GM18951 (cell line): ENCODE data around the gene ERBB4.
"Not testable (repeated sequence)": the region's sequence is repeated elsewhere in the genome, so short reads cannot be mapped to it uniquely, and the experiment has no call there.

Experiments used
- POLR2A ChIP-seq: IDR thresholded peaks from 4 replicates; pipeline ENCODE4 v1.6.1; 2011; ENCODE audit warnings: mild to moderate bottlenecking; ENCODE audit not compliant: insufficient read length, insufficient read depth; ENCODE audit errors: extremely low read depth
- in situ Hi-C: fragments of 300-500 bp; cut with MboI; formaldehyde crosslinking; loops from one replicate; pipeline ENCODE4 v1.12.0; 2022; ENCODE audit warnings: low sequenced_read_pairs, mixed read lengths, inconsistent platforms; ENCODE audit not compliant: unreplicated experiment

Gene ERBB4

DNA sequence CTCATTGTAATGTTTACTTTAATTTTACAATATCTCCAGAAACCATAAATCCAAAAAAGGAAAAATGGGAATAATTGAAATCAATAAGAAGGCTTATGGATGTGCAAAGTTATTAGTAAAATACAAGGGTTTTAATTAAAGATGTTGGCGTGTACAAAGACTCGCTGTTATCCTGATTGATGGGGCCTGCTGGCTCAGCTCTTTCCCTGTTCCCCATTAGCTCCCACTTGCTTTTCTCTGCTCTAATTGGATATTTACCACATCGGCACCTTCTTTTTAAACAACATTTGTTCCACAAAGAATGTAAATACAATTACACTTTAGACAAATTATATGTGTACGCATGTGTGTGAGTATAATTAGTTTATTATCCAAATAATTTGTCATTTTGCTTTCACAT, 796.6 kb downstream of the ERBB4 start:
- TF ChIP-seq POLR2A: no peak
- in situ Hi-C loops: no loop called here

DNA sequence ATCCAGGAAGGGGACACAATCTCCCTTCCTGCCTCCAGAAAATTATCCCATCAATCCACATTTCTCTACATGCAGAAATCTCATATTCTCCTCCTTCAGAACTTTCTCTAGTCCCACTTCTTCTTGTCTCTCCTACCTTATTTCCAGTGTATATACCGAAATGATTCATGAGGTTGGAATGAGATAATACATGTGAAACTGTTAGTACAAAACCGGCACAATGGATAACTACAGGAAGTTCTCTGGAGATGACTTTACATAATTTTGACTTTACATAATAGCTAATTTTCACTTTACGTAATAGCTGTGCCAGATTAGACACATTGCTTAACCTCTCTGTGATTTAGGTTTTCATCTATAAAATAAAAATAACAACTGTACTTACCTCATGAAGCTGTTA, 801.3 kb downstream of the ERBB4 start:
- in situ Hi-C loops: no loop called here
- TF ChIP-seq POLR2A: no peak

- in situ Hi-C loops: no loop called here
- no peak for TF ChIP-seq POLR2A
These were observed 808.4 kb downstream of the ERBB4 start for GRCh38 chr2:211730215-211730614.

- TF ChIP-seq POLR2A: no peak
- in situ Hi-C loops: no loop called here
These were observed 809.2 kb downstream of the ERBB4 start for GRCh38 chr2:211729433-211729832.

DNA sequence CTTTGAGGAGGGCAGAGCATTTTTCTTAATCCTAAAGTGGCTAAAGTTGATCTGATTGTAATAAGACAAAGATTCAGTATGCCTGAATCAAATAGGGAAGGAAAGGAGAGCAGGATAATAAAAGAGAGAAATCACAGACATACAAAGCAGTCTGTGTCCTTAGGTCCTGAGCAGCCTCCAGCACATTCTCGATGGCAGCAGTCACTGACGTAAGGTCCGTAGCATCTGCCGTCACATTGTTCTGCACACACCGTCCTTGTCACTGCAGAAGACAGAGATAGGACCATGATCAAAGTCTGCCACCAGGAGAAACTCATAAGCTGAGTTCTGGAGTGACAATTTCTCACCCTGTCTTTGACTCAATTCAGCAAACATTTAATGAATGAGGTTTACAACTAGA, 813.7 kb downstream of the ERBB4 start:
- in situ Hi-C loops: no loop called here
- no peak for TF ChIP-seq POLR2A

DNA sequence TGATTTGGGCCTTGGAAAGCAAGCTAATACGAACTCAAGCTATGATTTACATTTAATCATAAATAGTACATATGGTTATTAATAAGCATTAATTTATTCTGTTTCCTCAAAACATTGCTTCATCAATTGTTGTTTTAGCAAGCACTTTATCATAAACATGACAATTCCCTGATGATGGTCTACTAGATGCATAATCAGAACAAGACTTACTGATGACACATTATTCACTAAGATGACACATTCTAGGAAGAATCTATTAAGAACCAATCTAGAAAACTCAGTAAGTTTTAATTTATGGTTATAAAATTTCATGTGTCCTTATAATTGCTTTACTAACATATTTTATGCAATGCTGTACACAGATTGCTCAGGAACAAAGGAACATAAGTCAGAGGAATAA, 815.2 kb downstream of the ERBB4 start:
- no peak for TF ChIP-seq POLR2A

GRCh38 chr2:211722928-211723327, 815.7 kb downstream of the ERBB4 start:
- no peak for TF ChIP-seq POLR2A
- in situ Hi-C loops: no loop called here

More for the DNA sequence above, 815.2 kb downstream of the ERBB4 start:
- in situ Hi-C loops: no loop called here

- in situ Hi-C loops: not testable (repeated sequence)
These were observed 816.7 kb downstream of the ERBB4 start for GRCh38 chr2:211721874-211722273.

GRCh38 chr2:211709389-211709788, 829.2 kb downstream of the ERBB4 start:
- in situ Hi-C loops: no loop called here
- TF ChIP-seq POLR2A: no peak

- in situ Hi-C loops: no loop called here
- no peak for TF ChIP-seq POLR2A
These were observed 845.9 kb downstream of the ERBB4 start for GRCh38 chr2:211692689-211693088.

- in situ Hi-C loops: no loop called here
- no peak for TF ChIP-seq POLR2A
These were observed 847.9 kb downstream of the ERBB4 start for GRCh38 chr2:211690736-211691135.

- in situ Hi-C loops: no loop called here
- TF ChIP-seq POLR2A: no peak
These were observed 850.4 kb downstream of the ERBB4 start for GRCh38 chr2:211688196-211688595.

GRCh38 chr2:211674715-211675114, 863.9 kb downstream of the ERBB4 start:
- in situ Hi-C loops: no loop called here
- no peak for TF ChIP-seq POLR2A

DNA sequence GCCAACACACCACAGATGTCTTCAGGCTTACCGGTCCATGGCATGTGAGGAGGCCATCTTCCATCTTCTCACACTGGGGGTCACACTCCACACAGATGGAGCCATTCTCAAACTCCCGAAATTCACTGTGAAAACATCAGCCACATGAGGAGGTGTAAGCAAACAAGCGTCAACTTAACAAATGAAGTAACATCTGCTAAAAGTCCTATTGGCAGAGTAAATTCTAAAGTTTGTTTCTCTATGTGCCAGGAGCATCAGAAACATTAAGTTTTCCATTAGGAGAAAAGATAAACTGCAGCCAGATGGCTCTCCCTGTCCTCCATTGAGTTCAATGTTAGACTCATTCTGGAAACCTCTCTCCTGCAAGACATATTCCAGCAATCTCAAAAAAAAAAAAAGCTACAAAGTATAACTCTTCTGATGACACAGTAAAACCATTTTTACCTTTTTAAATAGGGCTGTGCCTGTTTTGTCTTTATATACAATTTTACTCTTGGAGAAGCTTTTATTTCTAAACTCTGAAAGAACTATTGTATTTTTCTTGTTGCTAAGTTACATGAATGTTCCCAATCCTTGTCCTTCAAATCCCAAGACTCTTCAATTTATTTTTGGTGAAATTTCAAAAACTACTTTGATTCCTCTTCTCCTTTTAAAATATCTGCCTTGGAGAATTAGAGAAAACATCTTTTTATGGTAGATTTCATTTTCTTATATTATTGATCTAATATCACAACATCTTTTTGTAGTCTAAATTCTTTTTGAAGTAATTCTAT, 865.3 kb downstream of the ERBB4 start:
- TF ChIP-seq POLR2A: no peak
- in situ Hi-C loops: no loop called here

- TF ChIP-seq POLR2A: no peak
- in situ Hi-C loops: no loop called here
These were observed 866.6 kb downstream of the ERBB4 start for GRCh38 chr2:211671977-211672376.
